Tibial artery (tissue), 4 donors: ENCODE measurements around the gene CNGB1.

Source experiments
- DNase-seq, 2 donors: peaks; one replicate each; pipeline ENCODE4 v3.0.0-alpha.2; 2019
- H3K27ac ChIP-seq, 2 donors: fragments of 200-600 bp; sonication (generic) in 1 of 2; 1 replicate in 1 of 2; 2 replicates in 1 of 2; pipeline ENCODE4 v1.5.1; 2018 to 2019; ENCODE audit warnings: mild to moderate bottlenecking in 1 of 2
- H3K27me3 ChIP-seq, 2 donors: fragments of 200-600 bp; sonication (generic) in 1 of 2; one replicate each; pipeline versions ENCODE4 v1.5.1 to v1.6.0; 2016 to 2019
- H3K36me3 ChIP-seq, 3 donors: fragments of 200-600 bp; sonication (generic) in 2 of 3; one replicate each; pipeline ENCODE4 v1.5.1; 2016 to 2019; ENCODE audit warnings: mild to moderate bottlenecking in 2 of 3
- H3K4me1 ChIP-seq, 4 donors: fragments of 200-600 bp; sonication (generic) in 2 of 4; 1 replicate in 3 of 4; 2 replicates in 1 of 4; pipeline ENCODE4 v1.5.1; 2016 to 2019
- H3K4me3 ChIP-seq, 2 donors: fragments of 200-600 bp; sonication (generic) in 1 of 2; 1 replicate in 1 of 2; 2 replicates in 1 of 2; pipeline ENCODE4 v1.5.1; 2018 to 2019; ENCODE audit warnings: mild to moderate bottlenecking in 2 of 2
- H3K9me3 ChIP-seq, 3 donors: fragments of 200-600 bp; sonication (generic) in 1 of 3; one replicate each; pipeline ENCODE4 v1.5.1; 2016 to 2019
- intact Hi-C: fragments of 100-400 bp; cut with DNase I; formaldehyde crosslinking; loops from one replicate; pipeline ENCODE4 v1.15.0; 2023; ENCODE audit warnings: low total_unique reads
- TF ChIP-seq, protein P1 (sequence below), 2 experiments: fragments of 200-600 bp in 1 of 2; fragments of 450-650 bp in 1 of 2; IDR thresholded peaks; one replicate each; pipeline ENCODE4 v1.5.1; 2017 to 2019; ENCODE audit warnings: antibody characterized with exemption in 2 of 2, mild to moderate bottlenecking in 1 of 2, moderate library complexity in 1 of 2

Gene CNGB1

DNA sequence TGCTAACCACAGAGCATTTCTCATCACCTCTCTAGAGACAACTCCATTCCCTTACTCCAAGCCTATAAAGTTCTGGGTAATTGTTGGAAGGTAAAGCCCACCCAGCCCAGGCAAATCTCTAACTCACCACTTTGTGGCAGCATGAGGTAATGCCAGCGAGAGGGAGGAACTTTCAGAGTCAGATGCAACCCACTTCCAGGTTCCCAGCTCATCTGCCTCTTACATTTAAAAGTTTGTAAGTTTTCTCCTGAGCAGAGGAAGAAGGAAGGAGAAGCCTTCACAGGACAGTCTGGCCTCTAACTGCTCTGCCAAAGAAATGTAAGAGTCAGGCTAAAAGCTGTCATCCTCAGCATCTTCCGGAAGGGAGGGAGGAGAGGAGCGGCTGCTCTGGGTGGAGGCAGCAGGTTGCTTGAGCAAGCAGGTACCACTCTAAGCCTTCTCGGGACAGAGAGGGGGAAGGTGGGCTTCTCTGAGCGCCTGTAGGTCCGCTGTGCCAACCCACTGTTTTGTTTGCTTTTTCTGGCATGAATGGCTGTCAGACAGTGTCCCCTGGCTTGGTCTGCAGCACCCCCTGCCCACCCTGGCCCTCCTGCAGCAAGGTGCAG lies 28.5 kb upstream of the CNGB1 start:
- peak overlapping the region; percentile 90 to 98 for H3K27ac ChIP-seq
- H3K9me3 ChIP-seq, result no peaks in the 10 kb centered on the region
- H3K36me3 ChIP-seq, result peaks cover 21 to 49% (median 33%) of the 10 kb centered on the region in 3 donors
- peak overlapping the region; percentile 79 to 91 for H3K4me3 ChIP-seq
- H3K4me1 ChIP-seq, result peaks cover 0 to 50% (median 27%) of the 10 kb centered on the region in 4 donors
- TF ChIP-seq, protein P1, sequence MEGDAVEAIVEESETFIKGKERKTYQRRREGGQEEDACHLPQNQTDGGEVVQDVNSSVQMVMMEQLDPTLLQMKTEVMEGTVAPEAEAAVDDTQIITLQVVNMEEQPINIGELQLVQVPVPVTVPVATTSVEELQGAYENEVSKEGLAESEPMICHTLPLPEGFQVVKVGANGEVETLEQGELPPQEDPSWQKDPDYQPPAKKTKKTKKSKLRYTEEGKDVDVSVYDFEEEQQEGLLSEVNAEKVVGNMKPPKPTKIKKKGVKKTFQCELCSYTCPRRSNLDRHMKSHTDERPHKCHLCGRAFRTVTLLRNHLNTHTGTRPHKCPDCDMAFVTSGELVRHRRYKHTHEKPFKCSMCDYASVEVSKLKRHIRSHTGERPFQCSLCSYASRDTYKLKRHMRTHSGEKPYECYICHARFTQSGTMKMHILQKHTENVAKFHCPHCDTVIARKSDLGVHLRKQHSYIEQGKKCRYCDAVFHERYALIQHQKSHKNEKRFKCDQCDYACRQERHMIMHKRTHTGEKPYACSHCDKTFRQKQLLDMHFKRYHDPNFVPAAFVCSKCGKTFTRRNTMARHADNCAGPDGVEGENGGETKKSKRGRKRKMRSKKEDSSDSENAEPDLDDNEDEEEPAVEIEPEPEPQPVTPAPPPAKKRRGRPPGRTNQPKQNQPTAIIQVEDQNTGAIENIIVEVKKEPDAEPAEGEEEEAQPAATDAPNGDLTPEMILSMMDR (IDR thresholded peaks at IDR 0.05), result no peak
- H3K27me3 ChIP-seq, result no peaks in the 10 kb centered on the region
- no peak for DNase-seq
- intact Hi-C loops, result loop anchor here (10.0 kb wide), 1 partner anchor 245 kb away; no protein-coding TSS in a partner anchor

DNA sequence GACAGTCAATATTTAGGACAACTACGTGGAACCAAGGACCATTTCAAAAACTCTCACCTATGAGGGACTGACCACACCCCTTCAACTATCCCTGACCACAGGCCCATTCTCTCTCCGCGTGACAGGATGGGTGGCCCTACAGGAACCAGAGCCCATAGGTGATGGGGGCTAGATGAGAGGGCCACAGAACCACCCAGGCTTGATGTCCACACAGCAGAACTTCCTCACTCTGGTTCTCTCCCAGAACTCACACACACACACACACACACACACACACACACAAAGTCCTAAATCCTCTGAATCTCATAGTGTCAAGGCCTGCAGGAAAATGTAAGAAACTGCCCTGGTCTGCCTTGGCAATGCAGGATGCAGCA lies 28.1 kb upstream of the CNGB1 start:
- Histone ChIP-seq H3K36me3 (peaks cover 21 to 54% (median 37%) of the 10 kb centered on the region in 3 donors), H3K4me1 (peaks cover 0 to 50% (median 27%) of the 10 kb centered on the region in 4 donors), H3K4me3 (no peak overlapping the region), H3K9me3 (no peaks in the 10 kb centered on the region), H3K27me3 (no peaks in the 10 kb centered on the region), H3K27ac (peak overlapping the region in 1 of 2 donors; percentile 98)
- intact Hi-C loops, result loop anchor here (10.0 kb wide), 1 partner anchor 244 kb away; no protein-coding TSS in a partner anchor
- TF ChIP-seq, protein P1 (IDR thresholded peaks at IDR 0.05), result no peak
- DNase-seq, result no peak

DNA sequence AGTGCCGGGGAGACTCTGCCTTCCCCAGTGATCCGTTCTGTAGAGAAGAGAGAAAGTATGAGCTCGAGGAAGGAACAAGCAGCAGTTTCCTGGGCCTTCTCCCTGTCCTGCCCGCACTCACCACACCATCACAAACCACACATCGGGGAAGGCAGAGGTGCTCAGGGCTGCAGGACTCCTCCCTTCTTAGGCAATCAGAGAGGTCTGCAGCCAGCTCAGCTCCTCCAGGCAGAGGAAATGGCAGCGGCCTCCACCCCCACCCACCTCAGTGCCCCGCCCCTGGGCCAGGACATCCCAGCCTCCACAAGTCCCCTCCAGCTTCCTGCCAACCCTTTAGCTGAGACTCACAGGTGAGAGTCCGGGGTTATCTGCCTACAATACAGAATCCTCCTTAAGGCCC lies 27.6 kb upstream of the CNGB1 start:
- TF ChIP-seq, protein P1 (IDR thresholded peaks at IDR 0.05), result no peak
- no peak for DNase-seq
- H3K36me3 ChIP-seq, result peaks cover 21 to 58% (median 42%) of the 10 kb centered on the region in 3 donors
- H3K27me3 ChIP-seq, result no peaks in the 10 kb centered on the region
- no peak overlapping the region for H3K4me3 ChIP-seq
- H3K27ac ChIP-seq, result no peak overlapping the region
- intact Hi-C loops, result loop anchor here (10.0 kb wide), 1 partner anchor 244 kb away; no protein-coding TSS in a partner anchor
- peaks cover 0 to 50% (median 27%) of the 10 kb centered on the region in 4 donors for H3K4me1 ChIP-seq
- H3K9me3 ChIP-seq, result no peaks in the 10 kb centered on the region

DNA sequence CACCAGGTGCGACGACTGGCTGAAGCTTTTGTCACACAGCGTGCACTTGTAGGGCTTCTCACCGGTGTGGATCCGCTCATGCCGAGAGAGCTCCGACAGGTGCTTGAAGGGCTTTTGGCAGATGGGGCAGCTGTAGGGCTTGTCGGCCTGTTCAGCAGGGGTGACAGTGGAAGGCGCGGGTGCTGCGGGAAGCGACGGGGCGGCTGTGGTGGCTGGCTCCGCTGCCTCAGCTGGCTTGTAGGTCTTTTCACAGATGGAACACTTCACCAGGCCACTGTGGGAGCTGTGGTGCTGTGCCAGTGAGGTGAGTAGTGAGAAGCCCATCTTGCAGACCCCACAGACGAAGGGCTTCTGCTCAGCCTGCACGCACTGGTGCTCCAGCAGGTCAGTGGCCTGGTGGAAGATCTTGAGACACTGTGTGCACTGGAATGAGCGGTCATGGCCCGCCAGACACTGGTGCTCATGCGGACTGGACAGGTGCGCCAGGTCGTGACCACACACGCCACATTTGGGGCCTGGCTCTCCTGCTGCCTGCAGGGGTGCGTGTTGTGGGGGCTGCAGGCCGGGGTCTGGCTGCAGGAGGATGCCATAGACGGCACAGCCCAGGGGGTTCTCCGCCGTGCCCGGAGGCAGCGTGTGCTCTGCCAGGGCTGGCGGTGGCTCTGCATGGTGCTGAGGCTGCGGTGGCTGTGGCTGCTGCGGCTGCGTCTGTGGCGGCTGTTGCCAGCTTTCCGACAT lies 26.8 kb upstream of the CNGB1 start:
- TF ChIP-seq, protein P1 (IDR thresholded peaks at IDR 0.05), result no peak
- no peak for DNase-seq
- Histone ChIP-seq H3K27me3 (no peaks in the 10 kb centered on the region), H3K9me3 (no peaks in the 10 kb centered on the region), H3K4me1 (peaks cover 0 to 50% (median 27%) of the 10 kb centered on the region in 4 donors), H3K4me3 (no peak overlapping the region), H3K36me3 (peaks cover 25 to 53% (median 42%) of the 10 kb centered on the region in 3 donors), H3K27ac (no peak overlapping the region)
- intact Hi-C loops, result loop anchor here (10.0 kb wide), 1 partner anchor 243 kb away; no protein-coding TSS in a partner anchor

DNA sequence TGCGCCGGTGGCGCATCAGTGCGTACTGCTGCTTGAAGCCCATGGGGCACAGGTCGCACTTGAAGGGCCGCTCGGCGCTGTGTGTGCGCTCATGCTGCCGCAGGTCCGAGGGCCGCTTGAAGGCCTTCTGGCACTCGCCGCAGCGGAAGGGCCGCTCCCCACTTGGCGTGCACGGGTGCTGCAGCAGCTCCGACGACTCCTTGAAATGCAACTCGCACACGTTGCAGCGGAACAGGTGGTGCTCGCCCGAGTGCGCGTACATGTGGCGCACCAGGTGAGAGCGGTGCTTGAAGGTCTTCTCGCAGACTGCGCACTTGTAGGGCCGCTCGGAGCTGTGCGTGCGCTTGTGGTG lies 26.2 kb upstream of the CNGB1 start:
- DNase-seq, result no peak
- Histone ChIP-seq H3K36me3 (peaks cover 25 to 51% (median 47%) of the 10 kb centered on the region in 3 donors), H3K27ac (no peak overlapping the region), H3K27me3 (no peaks in the 10 kb centered on the region), H3K4me3 (no peak overlapping the region), H3K9me3 (no peaks in the 10 kb centered on the region), H3K4me1 (peaks cover 0 to 49% (median 27%) of the 10 kb centered on the region in 4 donors)
- intact Hi-C loops, result loop anchor here (10.0 kb wide), 1 partner anchor 242 kb away; no protein-coding TSS in a partner anchor
- TF ChIP-seq, protein P1 (IDR thresholded peaks at IDR 0.05), result no peak
